GM12865 (cell line): Measurements from ENCODE around the gene HCRTR2.

ENCODE experiments used
- DNase-seq: peaks from one replicate; pipeline ENCODE4 v3.0.0; 2010; ENCODE audit warnings: low read depth
- H3K4me3 ChIP-seq: 2 replicates; pipeline ENCODE4 v1.5.1; 2011; ENCODE audit warnings: mild to moderate bottlenecking, low read depth, low read length, control low read depth
- TF ChIP-seq, protein P1 (sequence below): IDR thresholded peaks from 2 replicates; pipeline ENCODE4 v1.5.1; 2011; ENCODE audit warnings: low read length, control low read depth, low read depth, inconsistent platforms; ENCODE audit not compliant: insufficient read depth; ENCODE audit errors: missing control alignments

Gene HCRTR2

DNA sequence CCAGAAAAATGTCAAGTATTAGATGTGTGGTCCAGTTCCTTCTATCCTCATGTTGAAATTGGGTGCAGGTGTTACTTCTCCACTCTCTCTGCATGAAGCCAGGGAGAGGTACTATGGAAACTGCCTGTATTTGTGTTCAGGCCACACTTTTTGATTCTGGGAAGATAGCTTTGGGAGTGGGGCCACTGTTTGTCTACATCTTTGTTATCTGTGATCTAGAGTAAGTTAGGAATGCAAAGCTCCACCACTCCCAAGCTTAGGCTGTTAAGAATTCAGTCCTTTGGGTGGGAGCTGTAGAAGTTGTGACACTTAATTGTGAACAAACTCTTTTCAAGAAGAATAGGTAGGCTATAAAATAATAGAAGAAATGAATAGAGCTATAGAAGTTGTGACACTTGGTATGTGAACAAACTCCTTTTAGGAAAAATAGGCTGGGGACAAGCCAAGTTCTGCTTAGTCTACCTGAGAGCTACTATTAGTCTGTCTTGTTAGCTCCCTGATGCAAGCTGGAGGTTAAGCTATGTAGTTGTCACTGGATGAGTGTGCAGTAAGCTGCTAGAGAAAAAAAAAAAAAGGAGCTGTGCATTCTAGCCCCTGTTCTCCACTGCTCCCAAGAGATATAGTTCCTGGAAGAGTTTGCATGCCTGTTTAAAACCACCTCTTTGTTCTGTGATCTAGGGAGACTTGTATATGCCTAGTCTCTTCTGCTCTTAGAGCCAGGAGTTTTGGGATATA lies 145.8 kb downstream of the HCRTR2 start:
- TF ChIP-seq, protein P1, sequence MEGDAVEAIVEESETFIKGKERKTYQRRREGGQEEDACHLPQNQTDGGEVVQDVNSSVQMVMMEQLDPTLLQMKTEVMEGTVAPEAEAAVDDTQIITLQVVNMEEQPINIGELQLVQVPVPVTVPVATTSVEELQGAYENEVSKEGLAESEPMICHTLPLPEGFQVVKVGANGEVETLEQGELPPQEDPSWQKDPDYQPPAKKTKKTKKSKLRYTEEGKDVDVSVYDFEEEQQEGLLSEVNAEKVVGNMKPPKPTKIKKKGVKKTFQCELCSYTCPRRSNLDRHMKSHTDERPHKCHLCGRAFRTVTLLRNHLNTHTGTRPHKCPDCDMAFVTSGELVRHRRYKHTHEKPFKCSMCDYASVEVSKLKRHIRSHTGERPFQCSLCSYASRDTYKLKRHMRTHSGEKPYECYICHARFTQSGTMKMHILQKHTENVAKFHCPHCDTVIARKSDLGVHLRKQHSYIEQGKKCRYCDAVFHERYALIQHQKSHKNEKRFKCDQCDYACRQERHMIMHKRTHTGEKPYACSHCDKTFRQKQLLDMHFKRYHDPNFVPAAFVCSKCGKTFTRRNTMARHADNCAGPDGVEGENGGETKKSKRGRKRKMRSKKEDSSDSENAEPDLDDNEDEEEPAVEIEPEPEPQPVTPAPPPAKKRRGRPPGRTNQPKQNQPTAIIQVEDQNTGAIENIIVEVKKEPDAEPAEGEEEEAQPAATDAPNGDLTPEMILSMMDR = no peak
- DNase-seq = no peak
- H3K4me3 ChIP-seq = no peak overlapping the region

DNA sequence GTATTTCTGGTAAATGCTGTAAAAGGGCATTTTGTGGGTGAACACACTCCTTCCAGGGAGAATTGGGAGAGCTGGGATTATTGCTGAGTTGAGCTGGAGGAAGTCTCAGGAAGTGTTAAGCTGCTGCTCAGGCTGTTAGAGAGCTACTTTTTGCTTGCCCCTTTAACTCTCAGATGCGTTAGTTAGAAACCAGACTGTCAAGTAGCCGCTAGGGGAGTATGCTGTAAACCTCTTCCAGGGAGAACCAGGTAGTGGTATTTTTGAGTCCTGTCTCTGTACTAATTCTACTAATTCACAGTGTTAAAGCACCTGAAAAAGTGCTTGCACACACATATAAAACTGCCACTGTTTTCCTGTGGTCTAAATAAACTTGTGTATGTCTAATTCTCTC lies 146.4 kb downstream of the HCRTR2 start:
- no peak for DNase-seq
- H3K4me3 ChIP-seq = no peak overlapping the region
- TF ChIP-seq, protein P1 = no peak

GRCh38 chr6:55327169-55327568 lies 152.9 kb downstream of the HCRTR2 start, which contains the start of gene GFRAL:
Gene GFRAL, plus strand, starts transcription at chr6:55327469. Its CDS starts 86 bp downstream, at chr6:55327555.
- DNase-seq = no peak
- TF ChIP-seq, protein P1 = no peak
- H3K4me3 ChIP-seq = no peak within 1 kb of the TSS
